GM21825 (cell line): ENCODE data around the gene ZNF197.
"Not testable (repeated sequence)": the region's sequence is repeated elsewhere in the genome, so short reads cannot be mapped to it uniquely, and the experiment has no call there.

Experiments
- ATAC-seq: cut with Tn5 transposase; IDR thresholded peaks from one replicate; pipeline ENCODE4 v1.9.1; 2021; ENCODE audit warnings: mild to moderate bottlenecking, moderate library complexity; ENCODE audit not compliant: unreplicated experiment

Gene ZNF197

DNA sequence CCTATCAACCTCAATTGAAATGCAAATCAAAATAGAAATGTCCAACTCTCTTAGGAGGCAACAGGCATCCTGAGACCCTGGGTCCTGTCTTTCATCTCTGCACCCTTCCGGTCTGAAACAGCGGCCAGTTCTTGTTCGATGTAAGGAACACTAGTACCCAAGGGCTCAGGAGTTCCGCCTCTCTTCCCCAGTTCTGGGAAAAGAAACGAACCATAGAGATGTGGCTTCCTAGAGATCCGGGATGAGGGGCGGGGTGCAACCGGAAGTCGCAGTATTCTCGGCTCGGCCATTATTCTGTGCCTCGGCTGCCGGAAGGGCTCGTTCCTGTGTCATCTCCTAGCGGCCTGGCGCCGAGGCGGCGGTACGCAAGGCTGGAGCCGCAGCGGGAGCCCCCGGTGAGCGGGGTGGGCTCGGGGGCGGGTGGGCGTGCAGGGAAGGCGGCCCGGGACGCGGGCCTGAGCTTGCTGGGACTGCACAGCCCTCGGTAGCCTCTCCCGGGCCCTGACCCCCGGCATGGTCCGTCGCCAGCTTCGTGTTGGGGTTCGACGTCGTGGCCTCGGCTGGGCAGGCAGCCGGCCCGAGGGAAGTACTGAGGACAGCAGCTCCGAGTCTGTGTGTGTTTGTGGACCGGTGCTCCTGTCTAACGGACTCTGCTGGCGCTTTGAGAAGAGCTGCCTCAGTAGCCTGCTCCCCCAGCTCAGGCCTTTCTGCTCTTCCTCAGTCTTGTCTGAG is at the start of gene ZNF197:
Gene ZNF197, plus strand, starts transcription at position 288 of the 732 bp plus-strand sequence. CDS start 4,119 bp downstream, outside the sequence.
- peak; percentile 95 for ATAC-seq

DNA sequence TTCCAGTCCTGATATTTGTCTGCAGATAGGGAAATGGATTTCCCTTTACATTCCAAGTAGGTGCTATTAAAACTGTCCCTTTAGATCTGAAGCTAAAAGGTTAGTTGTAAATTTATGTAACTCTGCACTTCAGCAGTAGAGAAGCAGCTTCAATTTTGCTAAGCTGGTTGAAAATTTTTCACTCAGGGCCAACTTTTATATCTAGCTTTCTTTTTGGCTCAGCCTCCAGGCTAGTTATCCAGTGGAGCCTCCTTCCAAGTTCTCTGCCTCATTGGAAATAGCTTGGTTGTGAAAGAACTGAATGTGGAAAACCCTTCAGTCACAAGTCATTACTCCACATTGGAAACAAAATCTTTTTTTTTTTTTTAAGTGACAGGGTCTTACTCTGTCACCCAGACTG is 48.2 kb upstream of the ZNF197 start:
- ATAC-seq = no peak

DNA sequence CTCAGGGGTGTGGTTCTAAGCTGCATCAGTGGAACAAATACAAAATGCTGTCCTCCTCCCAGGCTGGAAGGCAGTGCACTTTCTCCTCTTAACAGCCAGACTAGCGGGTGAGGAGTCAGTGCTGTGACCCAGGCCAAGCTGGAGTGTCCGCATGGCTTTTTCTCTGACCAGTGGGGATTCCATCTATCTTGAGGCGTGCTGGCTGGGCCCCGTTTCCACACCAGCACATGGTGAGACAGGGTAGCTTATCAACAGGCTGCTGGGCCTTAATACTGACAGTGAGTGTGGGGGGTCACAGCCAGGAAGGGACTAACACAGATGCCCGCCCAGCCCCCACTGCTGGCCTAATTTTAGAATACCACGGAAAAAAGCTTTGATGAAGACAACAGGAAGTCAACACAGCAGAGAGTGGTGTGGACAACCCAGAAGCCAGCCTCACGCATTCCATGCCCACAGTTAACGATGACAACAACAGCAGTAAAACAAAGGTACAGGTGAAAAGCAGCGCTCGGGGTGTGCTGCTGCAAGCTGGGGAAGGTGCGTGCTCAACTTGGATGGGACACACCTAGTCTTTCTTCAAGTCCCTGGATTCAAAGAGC is 47.4 kb upstream of the ZNF197 start:
- ATAC-seq = not testable (repeated sequence)

DNA sequence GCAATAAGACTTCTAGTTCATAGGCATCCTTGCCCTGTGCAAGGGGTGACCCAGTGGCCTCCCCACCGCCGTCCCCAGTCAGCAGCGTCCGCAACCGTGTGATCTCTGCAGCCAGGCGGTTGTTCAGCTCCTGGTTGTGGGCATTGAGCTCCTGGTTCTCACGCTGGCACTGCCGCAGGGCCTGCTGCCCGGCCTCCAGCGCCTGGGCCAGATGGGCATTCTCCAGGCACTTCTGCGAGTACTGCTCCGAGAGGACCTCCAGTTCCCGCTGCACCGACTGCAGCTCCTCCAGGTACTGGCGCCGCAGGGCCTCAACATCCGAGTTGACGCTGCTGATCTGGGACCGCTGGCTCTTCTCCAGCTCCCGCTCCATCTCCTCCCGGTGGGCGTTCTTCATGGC is 46.5 kb upstream of the ZNF197 start:
- ATAC-seq = not testable (repeated sequence)

GRCh38 chr3:44578924-44579515 is 45.8 kb upstream of the ZNF197 start:
- ATAC-seq = not testable (repeated sequence)

- not testable (repeated sequence) for ATAC-seq
These were observed 45.1 kb upstream of the ZNF197 start for GRCh38 chr3:44579749-44580148.

DNA sequence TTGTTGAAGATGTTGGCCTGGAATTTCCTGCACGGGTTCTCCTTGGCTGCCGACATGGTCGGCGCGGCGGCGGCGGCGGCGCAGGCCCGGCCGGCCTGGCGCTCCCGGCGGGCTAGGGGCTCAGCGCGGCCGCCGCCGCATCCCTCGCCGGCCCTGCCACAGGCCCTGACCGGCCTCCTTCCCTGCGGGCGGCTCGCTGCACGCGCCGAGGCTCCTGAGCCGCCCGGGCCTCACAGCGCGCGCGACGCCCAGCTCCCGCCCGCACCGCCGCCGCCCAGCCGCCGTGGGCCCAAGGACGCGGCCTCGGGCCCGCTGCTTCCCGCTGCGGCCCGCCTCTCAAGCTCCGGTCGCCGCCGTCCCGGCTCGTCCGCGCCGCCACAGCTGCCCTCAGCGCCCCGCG is 43.9 kb upstream of the ZNF197 start:
- not testable (repeated sequence) for ATAC-seq

DNA sequence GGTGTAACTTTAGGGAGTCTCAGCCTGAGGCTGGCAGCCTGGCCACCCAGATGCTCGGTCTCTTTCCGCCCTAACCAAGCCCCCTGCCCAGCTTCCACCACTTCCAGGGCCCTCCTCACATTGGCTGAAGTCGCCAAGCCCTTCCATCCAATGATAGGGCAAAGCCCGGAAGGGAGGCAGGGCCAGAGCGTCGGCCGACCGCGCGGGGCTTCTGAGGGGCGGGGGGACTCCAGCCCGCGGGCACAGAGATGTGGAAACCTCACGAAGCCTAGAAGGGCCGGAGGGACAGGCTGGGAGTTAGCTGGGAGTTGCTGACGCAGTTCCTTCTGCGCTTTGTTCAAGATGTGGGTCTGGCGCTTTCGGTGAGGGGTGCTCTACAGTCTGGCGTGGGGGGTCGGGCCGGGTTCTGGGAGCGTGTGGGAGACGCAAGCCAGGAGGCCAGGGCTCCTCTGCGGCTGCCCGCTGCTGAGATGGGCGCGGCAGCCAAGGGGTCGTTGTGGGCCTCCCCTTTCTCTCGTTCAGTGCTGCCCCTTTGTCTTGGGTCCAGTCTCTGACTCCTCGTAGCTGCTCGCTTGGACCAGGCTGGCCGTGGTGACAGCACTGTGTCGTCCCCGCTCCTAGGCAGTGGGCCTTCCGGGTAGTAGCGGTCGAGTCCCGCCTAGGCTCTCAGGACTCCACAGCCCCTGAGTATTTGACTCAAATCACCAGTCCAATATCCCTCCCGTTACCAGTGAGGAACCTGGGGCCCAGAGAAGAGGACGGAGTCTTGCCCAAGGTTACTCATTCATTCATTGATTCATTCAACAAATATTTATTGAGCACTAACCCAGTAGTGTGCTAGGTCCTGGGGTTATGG is 40.0 kb upstream of the ZNF197 start, which contains the start of gene ZNF660:
Gene ZNF660, plus strand, starts transcription at position 319 of the 856 bp plus-strand sequence. CDS start 9,230 bp downstream, outside the sequence.
- no peak for ATAC-seq

DNA sequence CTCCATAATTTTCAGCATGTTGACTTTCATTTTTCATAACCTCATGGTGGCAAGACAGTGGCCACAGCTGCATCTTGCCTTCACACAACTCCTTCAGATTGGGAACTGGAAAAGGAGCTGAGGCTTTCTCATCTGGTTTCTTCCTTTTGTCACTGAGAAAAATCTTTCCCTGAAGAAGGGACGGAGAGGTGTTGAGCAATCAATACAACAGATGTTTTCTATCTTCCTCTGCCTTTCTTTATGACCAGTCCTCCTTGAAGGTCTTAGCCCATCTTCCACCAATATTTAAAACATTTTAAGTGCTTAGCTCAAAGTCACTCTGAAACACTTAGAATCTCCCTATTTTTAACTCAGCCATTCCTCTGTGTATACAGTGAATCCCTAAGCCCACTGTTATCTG is 28.2 kb upstream of the ZNF197 start:
- no peak for ATAC-seq

DNA sequence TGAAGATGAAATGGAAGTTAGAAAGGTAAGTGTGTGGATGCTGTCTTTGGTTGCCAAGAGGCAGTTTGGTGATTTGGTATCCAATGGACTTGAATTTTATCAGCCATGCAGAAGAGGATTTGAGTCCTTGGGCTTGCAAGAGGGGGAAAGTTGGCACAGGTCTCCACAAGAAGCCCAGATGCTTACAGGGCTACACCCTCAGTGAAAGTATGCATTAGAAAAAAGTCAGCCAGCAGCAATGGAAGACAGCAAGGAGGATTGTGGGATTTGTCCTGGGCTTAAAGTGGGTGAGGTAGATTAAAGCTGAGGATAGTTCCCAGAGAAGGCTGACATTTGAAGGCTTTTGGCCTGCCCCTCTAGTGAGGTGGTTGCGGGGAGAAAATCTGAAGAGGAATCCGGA is 23.1 kb upstream of the ZNF197 start:
- ATAC-seq = no peak

GRCh38 chr3:44612678-44613077 is 12.2 kb upstream of the ZNF197 start:
- no peak for ATAC-seq

DNA sequence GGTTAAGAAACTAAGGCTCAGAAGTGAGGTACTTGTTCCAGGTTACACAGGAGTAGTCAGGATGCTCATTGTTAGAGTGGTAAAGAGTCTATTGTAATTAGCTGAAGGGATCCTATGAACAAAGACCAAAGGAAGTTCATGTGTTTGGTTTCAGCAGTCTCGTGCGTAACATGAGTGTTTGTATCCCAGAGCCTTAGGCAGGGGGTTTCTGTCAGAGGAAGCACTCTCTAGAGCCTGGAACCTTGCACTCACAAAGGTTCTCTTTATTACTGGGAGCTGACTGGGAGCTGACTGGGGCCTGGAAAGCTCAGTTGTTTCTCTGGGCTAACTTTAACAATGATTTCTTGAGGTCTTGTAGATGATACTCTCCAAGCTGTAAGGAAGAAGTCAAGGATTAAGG is 3.9 kb downstream of the ZNF197 start:
- no peak for ATAC-seq

- ATAC-seq = no peak
These were observed 7.4 kb downstream of the ZNF197 start for GRCh38 chr3:44632193-44632592.

DNA sequence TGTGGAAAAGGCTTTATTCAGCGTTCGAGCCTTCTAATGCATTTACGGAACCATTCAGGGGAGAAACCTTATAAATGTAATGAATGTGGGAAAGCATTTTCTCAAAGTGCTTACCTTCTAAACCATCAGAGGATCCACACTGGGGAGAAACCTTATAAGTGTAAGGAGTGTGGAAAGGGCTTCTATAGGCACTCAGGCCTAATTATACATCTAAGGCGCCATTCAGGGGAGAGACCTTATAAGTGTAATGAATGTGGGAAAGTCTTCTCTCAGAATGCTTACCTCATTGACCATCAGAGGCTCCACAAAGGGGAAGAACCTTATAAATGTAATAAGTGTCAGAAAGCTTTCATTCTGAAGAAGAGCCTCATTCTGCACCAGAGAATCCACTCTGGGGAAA is 17.5 kb downstream of the ZNF197 start:
- ATAC-seq = no peak

GRCh38 chr3:44643024-44643423 is 18.2 kb downstream of the ZNF197 start:
- no peak for ATAC-seq

- no peak for ATAC-seq
These were observed 22.9 kb downstream of the ZNF197 start for GRCh38 chr3:44647771-44648170.

DNA sequence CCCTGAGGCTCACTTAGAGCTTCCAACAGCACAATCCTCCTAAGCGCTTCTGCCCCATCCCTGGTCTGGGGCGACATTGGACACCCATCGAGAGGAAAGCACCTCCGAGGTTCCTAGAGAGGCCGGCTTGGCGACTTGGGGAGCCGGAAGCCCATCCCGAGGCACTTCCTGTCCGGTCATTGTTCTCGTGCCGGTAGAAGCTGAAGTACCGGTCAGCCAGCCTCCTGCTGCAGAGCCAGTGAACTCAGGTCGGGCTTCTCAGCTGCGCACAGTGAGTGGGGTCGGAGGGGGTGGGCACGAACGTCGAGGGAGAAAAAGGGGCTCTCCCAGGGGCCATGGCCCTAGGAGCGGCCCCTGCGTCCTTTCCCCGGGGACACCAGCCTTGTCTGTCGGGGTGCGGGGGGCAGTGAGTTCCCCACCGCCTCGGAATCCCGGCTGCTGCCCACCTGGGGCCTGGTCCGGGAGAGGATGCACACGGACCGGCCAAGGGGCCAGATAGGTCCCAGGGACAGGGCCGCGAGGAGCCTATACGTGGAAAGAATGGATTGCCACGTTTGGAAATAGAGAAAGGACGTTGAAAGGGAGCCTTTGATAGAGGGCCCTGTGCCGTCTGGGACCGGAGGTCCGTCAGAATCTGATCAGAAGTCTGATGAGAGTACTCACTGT is 23.9 kb downstream of the ZNF197 start, which contains the start of gene ZNF35:
Gene ZNF35, plus strand, starts transcription at position 169 of the 666 bp plus-strand sequence. CDS start 2,336 bp downstream, outside the sequence.
- ATAC-seq = peak; percentile 98

GRCh38 chr3:44649709-44650108 is 24.9 kb downstream of the ZNF197 start:
- no peak for ATAC-seq

- no peak for ATAC-seq
These were observed 29.2 kb downstream of the ZNF197 start for GRCh38 chr3:44654039-44654438.

GRCh38 chr3:44659015-44659414 is 34.2 kb downstream of the ZNF197 start:
- no peak for ATAC-seq
